ENCODE results near the gene CTNNBL1. TPM values are rescaled to one million over a fixed set of nuclear protein-coding genes. Genes with fewer than 3 reads are reported as not detected.
A peak's percentile ranks its signal among the peaks of the same experiment; 100 is the strongest.
"Not testable (repeated sequence)": the region's sequence is repeated elsewhere in the genome, so short reads cannot be mapped to it uniquely, and the experiment has no call there.

The CTNNBL1 gene
- total and polyA plus RNA-seq, 2 experiments from 2014 or later: 25.3 to 53.7 TPM

- no peak for TF ChIP-seq EZH2 (IDR thresholded peaks at IDR 0.05; ENCODE audit: insufficient read depth, poor library complexity, severe bottlenecking)
- TF ChIP-seq EZH2phosphoT487 (IDR thresholded peaks at IDR 0.05; ENCODE audit: insufficient read depth, low read depth): no peak
- WGBS, 2 experiments (ENCODE audit: low coverage in 1 of 2, low lambda C conversion rate in 2 of 2, missing lambda C conversion rate in 2 of 2): 81 to 84% methylated on average over 10 of the region's 10 CpGs
- Histone ChIP-seq H3K4me1 (ENCODE audit: insufficient read depth) (no peaks in the 10 kb centered on the region), H3K4me3 (no peak overlapping the region), H4K20me1 (ENCODE audit: insufficient read depth) (no peaks in the 10 kb centered on the region), H3F3A (ENCODE audit: insufficient read depth) (peaks cover under 1% of the 10 kb centered on the region; the same call in 1 of the 2 replicates), H3K9me2 (ENCODE audit: insufficient read depth) (no peaks in the 10 kb centered on the region), H2AFZ (no peak overlapping the region), H3K36me3 (ENCODE audit: low read depth) (no peaks in the 10 kb centered on the region), H3K4me2 (ENCODE audit: unreplicated experiment) (no peak overlapping the region), H3K27me3 (replicated peaks; ENCODE audit: insufficient read depth) (no peaks in the 10 kb centered on the region), H3K27ac (no peak overlapping the region), H3K9ac (no peak overlapping the region), H3K9me3 (ENCODE audit: low read depth) (no peaks in the 10 kb centered on the region), H3K79me2 (ENCODE audit: insufficient read depth) (no peaks in the 10 kb centered on the region)
- peak; percentile 13 for DNase-seq
- in situ Hi-C loops (cut with MboI): no loop called here
Measured at GRCh38 chr20:37850724-37851355, 157.0 kb downstream of the CTNNBL1 start.

GRCh38 chr20:37852666-37853065, 158.8 kb downstream of the CTNNBL1 start:
- 91 to 94% methylated on average over 6 of the region's 6 CpGs for WGBS, 2 experiments (ENCODE audit: low coverage in 1 of 2, low lambda C conversion rate in 2 of 2, missing lambda C conversion rate in 2 of 2)
- Histone ChIP-seq H3K9me2 (ENCODE audit: insufficient read depth) (no peaks in the 10 kb centered on the region), H3K27me3 (replicated peaks; ENCODE audit: insufficient read depth) (no peaks in the 10 kb centered on the region), H3K36me3 (ENCODE audit: low read depth) (no peaks in the 10 kb centered on the region), H3K9me3 (ENCODE audit: low read depth) (no peaks in the 10 kb centered on the region), H3K4me3 (no peak overlapping the region), H3K4me1 (ENCODE audit: insufficient read depth) (peaks cover 7% of the 10 kb centered on the region), H3K4me2 (ENCODE audit: unreplicated experiment) (no peak overlapping the region), H3F3A (ENCODE audit: insufficient read depth) (peaks cover 17% of the 10 kb centered on the region), H2AFZ (no peak overlapping the region), H3K9ac (no peak overlapping the region), H3K79me2 (ENCODE audit: insufficient read depth) (no peaks in the 10 kb centered on the region), H4K20me1 (ENCODE audit: insufficient read depth) (no peaks in the 10 kb centered on the region), H3K27ac (no peak overlapping the region)
- peak; percentile 16 for DNase-seq
- TF ChIP-seq EZH2phosphoT487 (IDR thresholded peaks at IDR 0.05; ENCODE audit: insufficient read depth, low read depth): no peak
- TF ChIP-seq EZH2 (IDR thresholded peaks at IDR 0.05; ENCODE audit: insufficient read depth, poor library complexity, severe bottlenecking): no peak
- in situ Hi-C loops (cut with MboI): no loop called here

DNA sequence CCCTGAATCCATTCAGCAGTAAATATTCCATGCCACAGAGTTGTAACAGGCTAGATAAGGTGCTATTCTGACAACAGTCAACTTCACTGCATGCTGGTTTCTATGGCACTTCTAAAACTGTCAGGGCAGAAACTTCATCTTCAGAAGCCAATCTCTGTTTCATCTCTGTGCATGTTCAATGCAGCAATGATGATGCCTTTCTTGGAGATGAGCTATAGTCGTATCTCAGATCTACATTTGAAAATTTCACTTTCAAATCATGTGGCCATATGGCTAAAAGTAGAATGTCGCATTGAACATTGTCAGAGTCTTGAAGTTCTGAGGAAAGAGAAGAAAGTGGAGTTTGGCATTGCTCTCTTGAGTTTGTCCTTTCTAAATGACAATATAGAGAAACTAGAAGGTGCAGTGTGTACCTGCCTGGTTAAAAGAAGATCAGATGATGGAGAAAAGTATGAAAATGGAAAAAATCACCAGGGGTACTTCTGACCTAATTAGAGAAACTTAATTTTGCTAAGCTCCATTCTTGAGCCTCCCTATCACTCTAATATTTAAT, 160.1 kb downstream of the CTNNBL1 start:
- no peaks in the 10 kb centered on the region for H3K36me3 ChIP-seq (ENCODE audit: low read depth)
- no peaks in the 10 kb centered on the region for H3K9me2 ChIP-seq (ENCODE audit: insufficient read depth)

DNA sequence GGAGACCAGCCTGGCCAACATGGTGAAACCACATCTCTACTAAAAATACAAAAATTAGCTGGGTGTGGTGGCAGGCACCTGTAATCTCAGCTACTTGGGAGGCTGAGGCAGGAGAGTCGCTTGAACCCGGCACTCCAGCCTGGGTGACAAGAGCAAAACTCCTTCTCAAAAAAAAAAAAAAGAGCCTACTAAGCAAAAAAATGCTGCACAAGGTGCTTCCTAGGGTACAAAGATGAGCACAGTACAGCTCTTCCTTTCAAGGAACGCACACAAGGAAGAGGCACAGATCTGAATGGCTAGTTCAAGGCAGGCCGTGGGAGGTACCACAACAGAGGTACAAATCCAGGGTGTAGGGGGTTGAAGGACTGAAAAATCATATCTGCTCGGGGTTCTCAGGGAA, 162.2 kb downstream of the CTNNBL1 start:
- H3K4me1 ChIP-seq (ENCODE audit: insufficient read depth); H3K4me2 ChIP-seq (ENCODE audit: unreplicated experiment); H3K4me3 ChIP-seq; H2AFZ ChIP-seq; H3K27me3 ChIP-seq (replicated peaks; ENCODE audit: insufficient read depth); H3K9me3 ChIP-seq (ENCODE audit: low read depth); DNase-seq; H4K20me1 ChIP-seq (ENCODE audit: insufficient read depth); H3K27ac ChIP-seq; in situ Hi-C loops (cut with MboI); H3K79me2 ChIP-seq (ENCODE audit: insufficient read depth); H3K9ac ChIP-seq; H3K9me2 ChIP-seq (ENCODE audit: insufficient read depth); H3K36me3 ChIP-seq (ENCODE audit: low read depth): not testable (repeated sequence)
- WGBS, 2 experiments (ENCODE audit: low coverage in 1 of 2, low lambda C conversion rate in 2 of 2, missing lambda C conversion rate in 2 of 2): 96 to 99% methylated on average over 5 of the region's 5 CpGs
- peaks cover 25% of the 10 kb centered on the region for H3F3A ChIP-seq (ENCODE audit: insufficient read depth)

More for the DNA sequence above, 160.1 kb downstream of the CTNNBL1 start:
- H4K20me1 ChIP-seq (ENCODE audit: insufficient read depth): no peaks in the 10 kb centered on the region
- H3K27me3 ChIP-seq (replicated peaks; ENCODE audit: insufficient read depth): no peaks in the 10 kb centered on the region
- no peaks in the 10 kb centered on the region for H3K9me3 ChIP-seq (ENCODE audit: low read depth)
- H3K4me3 ChIP-seq: no peak overlapping the region
- H3K4me1 ChIP-seq (ENCODE audit: insufficient read depth): peaks cover 9% of the 10 kb centered on the region
- no peak overlapping the region for H3K27ac ChIP-seq
- H3K79me2 ChIP-seq (ENCODE audit: insufficient read depth): no peaks in the 10 kb centered on the region
- H3F3A ChIP-seq (ENCODE audit: insufficient read depth): peaks cover 25% of the 10 kb centered on the region
- H3K4me2 ChIP-seq (ENCODE audit: unreplicated experiment): no peak overlapping the region
- TF ChIP-seq EZH2phosphoT487 (IDR thresholded peaks at IDR 0.05; ENCODE audit: insufficient read depth, low read depth) (no peak), EZH2 (IDR thresholded peaks at IDR 0.05; ENCODE audit: insufficient read depth, poor library complexity, severe bottlenecking) (no peak)
- H3K9ac ChIP-seq: no peak overlapping the region
- in situ Hi-C loops (cut with MboI): no loop called here
- no peak for DNase-seq
- 91 to 96% methylated on average over 2 of the region's 2 CpGs for WGBS, 2 experiments (ENCODE audit: low coverage in 1 of 2, low lambda C conversion rate in 2 of 2, missing lambda C conversion rate in 2 of 2)
- no peak overlapping the region for H2AFZ ChIP-seq

All from GM23248 (cell line).